Caco-2 (cell line): Measurements from ENCODE around the gene GNB1. TPM values are rescaled to one million over a fixed set of nuclear protein-coding genes. Genes with fewer than 3 reads are reported as not detected.
"Not testable (repeated sequence)": the region's sequence is repeated elsewhere in the genome, so short reads cannot be mapped to it uniquely, and the experiment has no call there.

ENCODE experiments used
- BruUV-seq: library from RNA; stranded (reverse); fragments of 400-500 nt; replicated peaks from 2 replicates; lab custom pipeline; 2021; lab: Mats Ljungman, UMichigan
- CTCF ChIA-PET: fragments of 300-600 bp; sonication (Branson Sonifier 250); formaldehyde crosslinking; loops from one replicate; lab custom pipeline; 2022; ENCODE audit warnings: antibody characterized with exemption; lab: Charles Lee
- POLR2A ChIA-PET: fragments of 300-600 bp; sonication (Branson Sonifier 250); formaldehyde crosslinking; loops from one replicate; lab custom pipeline; 2022; ENCODE audit warnings: antibody characterized with exemption; lab: Charles Lee
- DNase-seq, 2 experiments: peaks; one replicate each; pipeline versions ENCODE4 v3.0.0 to v3.0.0-alpha.2; 2020 to 2022
- H3K27me3 ChIP-seq: replicated peaks from 2 replicates; pipeline ENCODE4 v1.6.0; 2011; ENCODE audit warnings: low read length; ENCODE audit not compliant: control insufficient read depth, insufficient read depth
- H3K36me3 ChIP-seq: 2 replicates; pipeline ENCODE4 v1.5.1; 2011; ENCODE audit warnings: low read length; ENCODE audit not compliant: control insufficient read depth, insufficient read depth
- H3K4me1 ChIP-seq: fragments of 250-450 bp; sonication (Bioruptor Pico); 2 replicates; pipeline ENCODE4 v1.5.1; 2020; ENCODE audit warnings: mild to moderate bottlenecking
- H3K4me3 ChIP-seq: 2 replicates; pipeline ENCODE4 v1.5.1; 2011; ENCODE audit warnings: low read depth, mild to moderate bottlenecking, control low read depth, low read length
- H3K9me3 ChIP-seq: fragments of 250-450 bp; sonication (Bioruptor Pico); 2 replicates; pipeline ENCODE4 v1.5.1; 2020; ENCODE audit warnings: mild to moderate bottlenecking, moderate library complexity
- H3K27ac Mint-ChIP-seq: one replicate; pipeline ENCODE4 v1.8.0; 2022; ENCODE audit warnings: mixed read lengths; ENCODE audit not compliant: unreplicated experiment
- H3K27me3 Mint-ChIP-seq: one replicate; pipeline ENCODE4 v1.8.0; 2022; ENCODE audit warnings: mixed read lengths; ENCODE audit not compliant: insufficient read depth, unreplicated experiment
- H3K36me3 Mint-ChIP-seq: one replicate; pipeline ENCODE4 v1.8.0; 2022; ENCODE audit warnings: mild to moderate bottlenecking, mixed read lengths; ENCODE audit not compliant: insufficient read depth, unreplicated experiment
- H3K4me1 Mint-ChIP-seq: one replicate; pipeline ENCODE4 v1.8.0; 2022; ENCODE audit warnings: low read depth, mixed read lengths; ENCODE audit not compliant: unreplicated experiment
- H3K4me3 Mint-ChIP-seq: one replicate; pipeline ENCODE4 v1.8.0; 2022; ENCODE audit warnings: mild to moderate bottlenecking, moderate library complexity, mixed read lengths; ENCODE audit not compliant: unreplicated experiment
- H3K9me3 Mint-ChIP-seq: one replicate; pipeline ENCODE4 v1.8.0; 2022; ENCODE audit warnings: mixed read lengths; ENCODE audit not compliant: unreplicated experiment
- intact Hi-C: fragments of 100-400 bp; cut with micrococcal nuclease; formaldehyde crosslinking; loops from one replicate; pipeline ENCODE4 v1.10.0; 2022; ENCODE audit not compliant: unreplicated experiment
- total RNA-seq: library from RNA; stranded (reverse); gene quantifications from 2 replicates; pipeline ENCODE4 v1.2.3, GENCODE V29; 2022

GNB1 gene
- total RNA-seq, 1 experiment from 2014 or later, result 301 TPM

GRCh38 chr1:1742529-1742928, 148.4 kb downstream of the GNB1 start:
- H3K27ac Mint-ChIP-seq, H3K27me3 Mint-ChIP-seq, H3K4me1 Mint-ChIP-seq, H3K36me3 ChIP-seq, H3K27me3 ChIP-seq, H3K4me3 ChIP-seq, CTCF ChIA-PET, H3K9me3 ChIP-seq, intact Hi-C loops, H3K9me3 Mint-ChIP-seq, H3K4me1 ChIP-seq, BruUV-seq, H3K4me3 Mint-ChIP-seq, POLR2A ChIA-PET, DNase-seq: not testable (repeated sequence)
- peaks cover 19% of the 10 kb centered on the region for H3K36me3 Mint-ChIP-seq

DNA sequence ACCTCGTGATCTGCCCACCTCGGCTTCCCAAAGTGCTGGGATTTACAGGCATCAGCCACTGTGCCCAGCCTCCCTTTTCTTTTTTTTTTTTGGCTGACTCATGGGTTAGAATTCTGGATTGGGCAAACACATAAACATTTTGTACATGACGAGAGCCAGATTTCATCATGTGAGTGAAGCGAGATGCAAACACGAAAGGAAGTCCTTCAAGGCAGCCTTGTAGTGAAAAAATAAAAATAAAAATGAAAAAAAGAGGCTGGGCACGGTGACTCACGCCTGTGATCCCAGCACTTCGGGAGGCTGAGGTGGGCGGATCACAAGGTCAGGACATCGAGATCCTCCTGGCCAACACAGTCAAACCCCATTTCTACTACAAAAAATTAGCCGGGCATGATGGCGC, 149.9 kb downstream of the GNB1 start:
- CTCF ChIA-PET, H3K27ac Mint-ChIP-seq, H3K27me3 Mint-ChIP-seq, DNase-seq, H3K4me1 ChIP-seq, H3K36me3 ChIP-seq, H3K9me3 Mint-ChIP-seq, H3K4me3 Mint-ChIP-seq, BruUV-seq, H3K4me1 Mint-ChIP-seq, H3K9me3 ChIP-seq, H3K4me3 ChIP-seq, H3K27me3 ChIP-seq, POLR2A ChIA-PET, intact Hi-C loops: not testable (repeated sequence)
- peaks cover 18% of the 10 kb centered on the region for H3K36me3 Mint-ChIP-seq

DNA sequence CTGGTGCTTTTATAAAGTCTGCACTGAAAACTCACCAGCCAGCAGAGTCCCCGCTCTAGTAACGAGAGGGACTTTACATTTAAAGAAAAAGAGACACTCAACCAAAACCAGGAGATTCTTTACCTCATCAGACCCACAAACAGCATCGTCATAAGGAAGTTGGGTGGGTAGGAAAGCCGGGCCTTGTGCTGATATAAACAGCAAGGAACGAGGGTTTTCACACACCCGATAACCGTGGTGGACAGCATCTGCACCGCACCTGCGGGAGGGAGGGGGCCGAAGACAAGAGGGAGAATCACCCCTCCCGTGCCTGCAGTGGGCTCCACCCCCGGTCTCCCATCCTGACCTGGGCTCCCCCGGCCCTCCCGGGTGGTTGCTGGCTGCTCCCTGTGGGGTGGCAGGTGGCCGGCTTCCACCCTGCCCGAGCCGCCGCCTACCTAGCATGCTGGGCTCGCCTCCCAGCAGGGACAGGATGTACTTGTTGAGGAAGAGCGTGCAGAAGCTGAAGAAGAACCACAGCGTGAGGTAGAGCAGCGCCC, 152.0 kb downstream of the GNB1 start:
- H3K27me3 ChIP-seq, DNase-seq, H3K4me1 ChIP-seq, H3K27ac Mint-ChIP-seq, H3K36me3 ChIP-seq, intact Hi-C loops, H3K4me3 ChIP-seq, CTCF ChIA-PET, POLR2A ChIA-PET, H3K9me3 ChIP-seq, H3K4me3 Mint-ChIP-seq, H3K9me3 Mint-ChIP-seq, H3K4me1 Mint-ChIP-seq, H3K27me3 Mint-ChIP-seq, BruUV-seq: not testable (repeated sequence)
- H3K36me3 Mint-ChIP-seq, result peaks cover 16% of the 10 kb centered on the region

DNA sequence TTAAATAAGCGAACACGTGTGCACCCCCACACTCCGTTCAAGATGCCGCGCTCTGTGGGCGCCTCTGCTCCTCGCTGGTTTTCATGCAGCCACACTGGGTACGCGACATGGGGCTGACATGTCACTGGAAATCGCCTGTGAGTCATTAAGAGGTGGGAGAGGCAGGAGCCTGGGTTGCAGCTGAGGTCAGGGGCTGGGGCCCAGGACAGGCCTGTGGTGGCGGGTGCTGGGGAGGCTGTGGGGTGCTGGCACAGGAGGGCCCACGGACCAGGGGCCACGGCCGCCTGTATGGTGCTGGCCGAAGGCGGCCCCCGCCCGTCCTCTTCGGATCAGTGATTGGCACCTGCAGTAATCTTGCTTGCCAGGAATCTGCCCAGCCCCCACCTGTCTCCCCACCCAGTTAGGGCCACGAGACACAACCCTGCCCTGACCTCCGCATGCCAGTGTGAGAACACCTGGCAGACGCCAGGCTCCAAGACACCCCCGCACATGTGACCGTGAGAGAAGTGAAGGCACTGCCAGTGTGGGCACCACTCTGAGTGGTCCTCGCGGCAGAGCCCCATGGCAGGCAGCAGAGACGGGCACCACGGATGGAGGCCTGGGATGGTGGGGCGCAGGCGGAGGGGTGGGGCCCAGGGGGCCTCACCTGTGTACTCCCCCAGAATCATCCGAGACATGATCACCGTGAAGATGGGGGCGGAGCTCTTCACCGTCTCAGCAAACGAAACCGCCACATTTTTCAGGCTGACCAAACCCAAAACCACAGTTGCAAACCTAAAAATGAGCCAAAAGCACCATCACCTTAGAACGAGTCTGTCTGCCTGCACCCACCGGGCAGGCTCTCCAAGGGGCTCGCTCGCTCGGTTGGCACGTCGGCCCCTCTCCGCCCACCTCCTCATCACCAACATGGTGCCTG, 153.0 kb downstream of the GNB1 start:
- H3K27me3 Mint-ChIP-seq, H3K36me3 ChIP-seq, H3K27me3 ChIP-seq, DNase-seq, intact Hi-C loops, BruUV-seq, POLR2A ChIA-PET, H3K27ac Mint-ChIP-seq, H3K9me3 Mint-ChIP-seq, H3K4me1 ChIP-seq, H3K9me3 ChIP-seq, H3K4me1 Mint-ChIP-seq, H3K4me3 Mint-ChIP-seq, H3K4me3 ChIP-seq, CTCF ChIA-PET: not testable (repeated sequence)
- peaks cover 16% of the 10 kb centered on the region for H3K36me3 Mint-ChIP-seq

Other genes with a start within 250 kb of the GNB1 start
- 29.3 and 30.2 TPM in 2 replicates for gene CDK11B, start 232.1 kb downstream of the GNB1 start, total RNA-seq
- 26.1 and 26.4 TPM in 2 replicates for gene SLC35E2B, start 198.3 kb downstream of the GNB1 start, total RNA-seq
- 49.6 and 53.7 TPM in 2 replicates for gene CDK11A, start 166.7 kb downstream of the GNB1 start, total RNA-seq
- 76.7 and 85.8 TPM in 2 replicates for gene NADK, start 112.6 kb downstream of the GNB1 start, total RNA-seq
- 1.2 and 1.4 TPM in 2 replicates for gene CALML6, start 24.2 kb upstream of the GNB1 start, total RNA-seq
- 5.8 and 6.4 TPM in 2 replicates for gene TMEM52, start 28.2 kb upstream of the GNB1 start, total RNA-seq
- not detected in 2 replicates for gene CFAP74, start 112.7 kb upstream of the GNB1 start, total RNA-seq
- 0.16 and 0.34 TPM in 2 replicates for gene GABRD, start 128.3 kb upstream of the GNB1 start, total RNA-seq
- 45.9 and 48.7 TPM in 2 replicates for gene PRKCZ, start 159.3 kb upstream of the GNB1 start, total RNA-seq